SK-N-SH (cell line): ENCODE results near the gene NCAPH2.

Source experiments
- CTCF ChIP-seq: fragments of 200-600 bp; sonication (generic); IDR thresholded peaks from 2 replicates; pipeline ENCODE4 v1.6.1; 2017; ENCODE audit warnings: antibody characterized with exemption, mild to moderate bottlenecking, moderate library complexity
- ELF1 ChIP-seq: IDR thresholded peaks from 2 replicates; pipeline ENCODE4 v1.4.0; 2012
- EZH2phosphoT487 ChIP-seq: fragments of 200-600 bp; sonication (generic); IDR thresholded peaks from 2 replicates; pipeline ENCODE4 v1.6.1; 2017; ENCODE audit warnings: low read depth, mixed run types, mild to moderate bottlenecking, antibody characterized with exemption, moderate library complexity, borderline replicate concordance
- PBX3 ChIP-seq: IDR thresholded peaks from 2 replicates; pipeline ENCODE4; 2012
- POLR2AphosphoS5 ChIP-seq: IDR thresholded peaks from 2 replicates; pipeline ENCODE4 v1.6.1; 2012; ENCODE audit warnings: low read depth, low read length
- SIN3A ChIP-seq: IDR thresholded peaks from 2 replicates; pipeline ENCODE4 v1.6.1; 2012; ENCODE audit warnings: low read depth, mild to moderate bottlenecking, low read length, moderate library complexity, borderline replicate concordance
- YY1 ChIP-seq: IDR thresholded peaks from 2 replicates; pipeline ENCODE4 v1.4.0; 2012; ENCODE audit warnings: low read depth, mild to moderate bottlenecking

- TF ChIP-seq POLR2AphosphoS5 (no peak), SIN3A (no peak), CTCF (no peak), PBX3 (no peak), YY1 (no peak), EZH2phosphoT487 (no peak), ELF1 (no peak)
Measured at GRCh38 chr22:50523458-50523805, 15.4 kb downstream of the NCAPH2 start.
